Endothelial cell of umbilical vein (primary cell): ENCODE measurements around the gene TBX15. TPM values are rescaled to one million over a fixed set of nuclear protein-coding genes. Genes with fewer than 3 reads are reported as not detected.

Source experiments
- BruUV-seq: library from RNA; stranded (reverse); fragments of 400-500 nt; replicated peaks from 2 replicates; lab custom pipeline; 2021; lab: Mats Ljungman, UMichigan
- CTCF ChIA-PET: fragments of 300-600, 350-600 bp; sonication (Branson Sonifier 250); formaldehyde crosslinking; loops from one replicate; lab custom pipeline; 2021; ENCODE audit warnings: antibody characterized with exemption, inconsistent platforms; lab: Charles Lee
- POLR2A ChIA-PET: fragments of 300-600, 350-600 bp; sonication (Branson Sonifier 250); formaldehyde crosslinking; loops from one replicate; lab custom pipeline; 2021; ENCODE audit warnings: antibody characterized with exemption, inconsistent platforms; lab: Charles Lee
- DNase-seq: peaks from one replicate; pipeline ENCODE4 v3.0.0-alpha.2; 2011; ENCODE audit warnings: low read depth, low spot score
- FAIRE-seq: peaks from 2 replicates; lab custom pipeline; 2011; peaks lifted over from hg19 to GRCh38; lab: Jason Lieb, UNC
- H2AFZ ChIP-seq: 2 replicates; pipeline ENCODE4 v1.6.0; 2012; ENCODE audit warnings: low read depth, low read length, control low read depth, inconsistent platforms
- H3K27ac ChIP-seq: 2 replicates; pipeline ENCODE4 v1.5.1; 2011; ENCODE audit warnings: low read depth, mild to moderate bottlenecking, control low read depth, low read length, moderate library complexity; ENCODE audit not compliant: insufficient read depth
- H3K27me3 ChIP-seq, 2 experiments: 2 replicates each; pipeline versions ENCODE4 v1.6.0 to v1.6.1; 2011; ENCODE audit warnings: low read length in 2 of 2, mixed read lengths in 1 of 2; ENCODE audit not compliant: control insufficient read depth in 2 of 2, insufficient read depth in 2 of 2
- H3K36me3 ChIP-seq, 2 experiments: 2 replicates in 1 of 2; 3 replicates in 1 of 2; pipeline ENCODE4 v1.5.1; 2011; ENCODE audit warnings: low read length in 2 of 2, mild to moderate bottlenecking in 1 of 2, moderate library complexity in 1 of 2; ENCODE audit not compliant: control insufficient read depth in 2 of 2, insufficient read depth in 2 of 2; ENCODE audit errors: extremely low read depth in 1 of 2
- H3K4me1 ChIP-seq: 3 replicates; pipeline ENCODE4 v1.5.1; 2011; ENCODE audit warnings: mild to moderate bottlenecking, low read length; ENCODE audit not compliant: control insufficient read depth, insufficient read depth; ENCODE audit errors: extremely low read depth
- H3K4me2 ChIP-seq: 2 replicates; pipeline ENCODE4 v1.6.1; 2011; ENCODE audit warnings: low read length, control low read depth, mixed read lengths; ENCODE audit not compliant: insufficient read depth
- H3K4me3 ChIP-seq, 3 experiments: fragments of 200-600 bp in 1 of 3; sonication (generic), shearing (Covaris generic) in 1 of 3; replicated peaks in 1 of 3; 2 replicates each; pipeline ENCODE4 v1.5.1; 2011 to 2016; ENCODE audit warnings: control low read depth in 3 of 3, low read length in 3 of 3, mild to moderate bottlenecking in 2 of 3, inconsistent platforms in 1 of 3, low read depth in 1 of 3, moderate library complexity in 1 of 3; ENCODE audit not compliant: insufficient read depth in 1 of 3
- H3K79me2 ChIP-seq: 2 replicates; pipeline ENCODE4 v1.6.0; 2012; ENCODE audit warnings: low read length, inconsistent platforms; ENCODE audit not compliant: control insufficient read depth, insufficient read depth
- H3K9ac ChIP-seq: replicated peaks from 2 replicates; pipeline ENCODE3; 2011; ENCODE audit warnings: low read length, control low read depth; ENCODE audit not compliant: insufficient read depth; ENCODE audit errors: extremely low read depth
- H3K9me1 ChIP-seq: replicated peaks from 3 replicates; pipeline ENCODE4 v1.6.0; 2011; ENCODE audit warnings: mild to moderate bottlenecking, low read length; ENCODE audit not compliant: control insufficient read depth, insufficient read depth; ENCODE audit errors: extremely low read depth
- H3K9me3 ChIP-seq: replicated peaks from 2 replicates; pipeline ENCODE4 v1.5.1; 2012; ENCODE audit warnings: low read length, inconsistent platforms; ENCODE audit not compliant: control insufficient read depth, insufficient read depth
- H4K20me1 ChIP-seq: replicated peaks from 2 replicates; pipeline ENCODE3; 2011; ENCODE audit warnings: mild to moderate bottlenecking, low read length; ENCODE audit not compliant: control insufficient read depth, insufficient read depth; ENCODE audit errors: extremely low read depth
- CTCF ChIP-seq, 2 donors: IDR thresholded peaks; 1 replicate in 1 of 2; 2 replicates in 1 of 2; pipeline ENCODE4 v1.5.1; 2011; ENCODE audit warnings: low read length in 2 of 2, mild to moderate bottlenecking in 2 of 2, moderate library complexity in 2 of 2, control low read depth in 1 of 2, inconsistent platforms in 1 of 2, low read depth in 1 of 2; ENCODE audit not compliant: insufficient read depth in 1 of 2; ENCODE audit errors: extremely low read depth in 1 of 2
- EZH2 ChIP-seq: IDR thresholded peaks from 2 replicates; pipeline ENCODE4 v1.6.1; 2012; ENCODE audit warnings: borderline replicate concordance, low read depth, mild to moderate bottlenecking, moderate library complexity, low read length, inconsistent platforms; ENCODE audit not compliant: severe bottlenecking
- FOS ChIP-seq: IDR thresholded peaks from 2 replicates; pipeline ENCODE4 v1.6.1; 2011; ENCODE audit warnings: mild to moderate bottlenecking, low read length, moderate library complexity, borderline replicate concordance; ENCODE audit not compliant: insufficient read depth
- GATA2 ChIP-seq: IDR thresholded peaks from 2 replicates; pipeline ENCODE4 v1.7.0; 2011; ENCODE audit warnings: low read depth, mild to moderate bottlenecking, moderate library complexity, mixed read lengths, low read length; ENCODE audit not compliant: insufficient read length, insufficient read depth
- JUN ChIP-seq: IDR thresholded peaks from 2 replicates; pipeline ENCODE4 v1.6.1; 2011; ENCODE audit warnings: borderline replicate concordance, low read depth; ENCODE audit not compliant: insufficient read length, insufficient read depth
- MAX ChIP-seq: IDR thresholded peaks from 2 replicates; pipeline ENCODE4 v1.6.1; 2011; ENCODE audit not compliant: insufficient read depth, insufficient read length
- MYC ChIP-seq: IDR thresholded peaks from one replicate; pipeline ENCODE4 v1.6.1; 2011; ENCODE audit warnings: mild to moderate bottlenecking, low read depth, low read length
- POLR2A ChIP-seq: IDR thresholded peaks from 2 replicates; pipeline ENCODE4 v1.6.1; 2012; ENCODE audit warnings: low read depth, mild to moderate bottlenecking, control low read depth, low read length
- POLR2AphosphoS5 ChIP-seq: IDR thresholded peaks from 2 replicates; pipeline ENCODE4 v1.6.1; 2012; ENCODE audit warnings: low read depth, mild to moderate bottlenecking, control low read depth, low read length, moderate library complexity; ENCODE audit not compliant: insufficient read depth
- dilution Hi-C: fragments of 300-500 bp; cut with MboI; formaldehyde crosslinking; loops from one replicate; pipeline ENCODE4 v1.15.0; 2019; ENCODE audit warnings: low sequenced_read_pairs; ENCODE audit not compliant: extremely low pct_ligation_motif_present
- intact Hi-C: fragments of 100-400 bp; cut with micrococcal nuclease; formaldehyde crosslinking; loops from one replicate; pipeline ENCODE4 v1.10.0; 2022
- polyA plus RNA-seq, 4 experiments: library from polyadenylated mRNA; depleted of rRNA in 3 of 4; stranded (reverse) in 3 of 4; unstranded in 1 of 4; fragments of >200 nt; gene quantifications; 2 replicates each; pipeline versions ENCODE4 v1.2.1 to v1.2.3, GENCODE V29; 2011 to 2012; ENCODE audit warnings: missing spikeins in 1 of 4
- total RNA-seq: library from RNA; stranded (reverse); gene quantifications from 2 replicates; pipeline ENCODE4 v1.2.3, GENCODE V29; 2021

TBX15 gene
- total and polyA plus RNA-seq, 2 donors (not counting 3 experiments of a cell fraction or from before 2014, with no cell fraction given): 0.01 TPM; not detected in 1

GRCh38 chr1:119005724-119006405, 17.7 kb upstream of the TBX15 start:
- no peak overlapping the region for H3K4me3 ChIP-seq
- no peak overlapping the region for H2AFZ ChIP-seq
- no peak overlapping the region for H3K27ac ChIP-seq
- FAIRE-seq: no peak
- no peaks in the 10 kb centered on the region for H3K36me3 ChIP-seq
- H3K79me2 ChIP-seq: no peaks in the 10 kb centered on the region
- no peak for DNase-seq
- no TSS peak for BruUV-seq
- no peak overlapping the region for H3K4me2 ChIP-seq
- H3K9me1 ChIP-seq: no peaks in the 10 kb centered on the region
- intact Hi-C loops (loop anchor here (5.0 to 10.0 kb wide), 2 partner anchors 271 to 931 kb away; no protein-coding TSS in a partner anchor), dilution Hi-C loops (no loop called here)
- CTCF ChIA-PET: no interaction called here
- peaks cover 16% of the 10 kb centered on the region for H3K4me1 ChIP-seq
- no peak overlapping the region for H3K9ac ChIP-seq
- H3K27me3 ChIP-seq: peaks cover 77 to 94% of the 10 kb centered on the region in 2 experiments
- no peaks in the 10 kb centered on the region for H3K9me3 ChIP-seq
- POLR2A ChIA-PET: no interaction called here
- TF ChIP-seq MAX (no peak), GATA2 (no peak), FOS (no peak), POLR2AphosphoS5 (no peak), MYC (no peak), CTCF (IDR thresholded peaks at IDR 0.05; ENCODE audit: extremely low read depth in 1 of 2, insufficient read depth in 1 of 2, low read depth in 1 of 2, low read length in 2 of 2) (no peak), JUN (no peak), EZH2 (no peak), POLR2A (no peak)
- H4K20me1 ChIP-seq: no peaks in the 10 kb centered on the region
